ENCODE data around the gene TMEM44.

DNA sequence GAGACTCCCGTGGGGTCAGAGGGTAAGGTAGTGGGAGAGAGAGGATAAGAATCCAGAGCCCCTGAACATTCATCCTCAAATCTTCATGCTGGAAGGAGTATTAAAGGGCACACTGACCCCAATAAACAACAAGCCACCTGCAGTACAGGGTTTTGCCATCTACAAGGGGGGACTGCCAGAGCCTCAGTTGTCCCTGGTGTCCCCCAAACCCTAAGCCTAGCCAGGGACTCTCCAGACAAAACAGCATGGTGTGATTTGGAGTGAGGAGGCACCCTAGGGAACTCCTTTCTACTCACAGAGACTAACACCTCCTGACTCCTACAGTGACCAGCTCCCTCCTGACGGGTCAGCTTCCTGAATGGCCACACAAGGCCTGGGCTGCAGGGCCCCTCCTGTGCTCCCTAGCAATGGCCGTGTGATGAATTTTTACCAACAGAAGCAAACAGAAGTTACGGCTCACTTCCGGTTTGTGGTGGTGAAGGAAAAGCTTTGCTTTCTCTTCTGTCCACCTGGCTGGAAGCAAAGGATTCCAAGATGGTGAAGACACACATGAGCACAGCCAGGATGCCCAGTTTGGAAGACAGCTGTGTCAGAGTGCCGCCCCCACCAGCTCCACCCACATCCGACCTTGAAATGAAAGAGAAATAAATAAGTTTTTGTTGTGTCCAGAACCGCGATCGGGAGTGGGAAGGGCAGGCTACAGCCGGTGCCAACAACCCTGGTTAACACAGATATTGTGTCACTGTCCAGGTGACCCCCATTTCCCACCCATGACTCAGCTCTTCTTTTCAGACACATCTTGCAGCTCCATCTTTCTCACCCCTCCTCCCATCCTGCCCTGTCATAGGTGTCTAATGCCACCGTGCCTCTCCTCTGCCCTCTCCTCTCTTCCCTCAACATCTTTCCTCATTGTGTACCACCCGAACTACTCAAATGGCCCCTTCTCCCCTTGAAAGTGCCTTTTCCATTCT lies 76.8 kb downstream of the TMEM44 start:
- TF ChIP-seq, protein P1, sequence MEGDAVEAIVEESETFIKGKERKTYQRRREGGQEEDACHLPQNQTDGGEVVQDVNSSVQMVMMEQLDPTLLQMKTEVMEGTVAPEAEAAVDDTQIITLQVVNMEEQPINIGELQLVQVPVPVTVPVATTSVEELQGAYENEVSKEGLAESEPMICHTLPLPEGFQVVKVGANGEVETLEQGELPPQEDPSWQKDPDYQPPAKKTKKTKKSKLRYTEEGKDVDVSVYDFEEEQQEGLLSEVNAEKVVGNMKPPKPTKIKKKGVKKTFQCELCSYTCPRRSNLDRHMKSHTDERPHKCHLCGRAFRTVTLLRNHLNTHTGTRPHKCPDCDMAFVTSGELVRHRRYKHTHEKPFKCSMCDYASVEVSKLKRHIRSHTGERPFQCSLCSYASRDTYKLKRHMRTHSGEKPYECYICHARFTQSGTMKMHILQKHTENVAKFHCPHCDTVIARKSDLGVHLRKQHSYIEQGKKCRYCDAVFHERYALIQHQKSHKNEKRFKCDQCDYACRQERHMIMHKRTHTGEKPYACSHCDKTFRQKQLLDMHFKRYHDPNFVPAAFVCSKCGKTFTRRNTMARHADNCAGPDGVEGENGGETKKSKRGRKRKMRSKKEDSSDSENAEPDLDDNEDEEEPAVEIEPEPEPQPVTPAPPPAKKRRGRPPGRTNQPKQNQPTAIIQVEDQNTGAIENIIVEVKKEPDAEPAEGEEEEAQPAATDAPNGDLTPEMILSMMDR (IDR thresholded peaks at IDR 0.05; ENCODE audit: insufficient read depth, low read length, poor library complexity, severe bottlenecking) = no peak
- TF ChIP-seq EZH2phosphoT487 (conservative IDR thresholded peaks at IDR 0.05; ENCODE audit: low read length) = no peak
